ENCODE measurements around the gene TMEM163.

DNA sequence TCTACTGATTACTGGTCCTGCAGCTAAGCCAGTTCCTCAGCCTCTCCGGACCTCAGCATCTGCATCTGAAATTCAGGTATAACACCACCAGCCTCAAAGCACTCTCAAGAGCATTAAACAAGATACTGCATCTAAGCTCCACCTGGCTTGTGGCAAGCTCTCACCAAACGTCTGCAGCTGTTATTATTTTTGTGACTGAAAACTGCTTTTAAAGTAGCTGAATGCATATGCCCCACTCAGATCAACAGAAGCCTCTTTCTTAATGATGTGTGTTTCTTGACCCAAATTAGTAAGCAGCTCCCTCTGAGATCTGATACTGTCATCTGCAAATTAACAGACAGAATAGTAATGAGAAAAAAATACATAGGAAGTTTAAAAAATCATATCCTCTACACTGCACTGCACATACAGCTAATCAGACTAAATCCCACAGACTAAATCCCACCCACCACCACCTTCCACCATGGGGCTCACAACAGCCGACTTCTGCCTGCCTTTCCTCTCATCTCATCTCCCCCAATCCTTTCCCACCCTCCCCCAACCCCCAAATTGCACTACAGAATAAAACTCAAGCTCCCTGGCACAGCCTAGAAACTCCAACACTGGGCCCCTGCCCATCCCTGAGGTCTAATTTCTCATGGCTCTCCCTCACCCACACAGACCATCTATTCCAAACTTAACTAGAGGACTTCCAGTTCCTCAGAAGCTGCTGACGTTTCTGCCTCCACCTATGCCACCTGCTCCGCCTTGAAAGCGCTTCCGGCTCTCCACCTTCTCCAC lies 52.9 kb downstream of the TMEM163 start:
- TF ChIP-seq TCF12 (IDR thresholded peaks at IDR 0.05) (no peak), TCF12 (CRISPR knock-in tag; IDR thresholded peaks at IDR 0.05) (no peak), PHF5A (CRISPR knock-in tag; IDR thresholded peaks at IDR 0.05; ENCODE audit: low read depth, unreplicated experiment) (no peak), KDM1A (CRISPR knock-in tag; IDR thresholded peaks at IDR 0.05) (no peak), FOSL2 (CRISPR knock-in tag; IDR thresholded peaks at IDR 0.05) (no peak), POLR2AphosphoS5 (IDR thresholded peaks at IDR 0.05; ENCODE audit: low read depth, low read length) (no peak)
- TF ChIP-seq, protein P1, sequence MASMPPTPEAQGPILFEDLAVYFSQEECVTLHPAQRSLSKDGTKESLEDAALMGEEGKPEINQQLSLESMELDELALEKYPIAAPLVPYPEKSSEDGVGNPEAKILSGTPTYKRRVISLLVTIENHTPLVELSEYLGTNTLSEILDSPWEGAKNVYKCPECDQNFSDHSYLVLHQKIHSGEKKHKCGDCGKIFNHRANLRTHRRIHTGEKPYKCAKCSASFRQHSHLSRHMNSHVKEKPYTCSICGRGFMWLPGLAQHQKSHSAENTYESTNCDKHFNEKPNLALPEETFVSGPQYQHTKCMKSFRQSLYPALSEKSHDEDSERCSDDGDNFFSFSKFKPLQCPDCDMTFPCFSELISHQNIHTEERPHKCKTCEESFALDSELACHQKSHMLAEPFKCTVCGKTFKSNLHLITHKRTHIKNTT (CRISPR knock-in tag; IDR thresholded peaks at IDR 0.05) = no peak

Measured in HepG2 (cell line).